ENCODE results near the gene GPRC5C.

DNA sequence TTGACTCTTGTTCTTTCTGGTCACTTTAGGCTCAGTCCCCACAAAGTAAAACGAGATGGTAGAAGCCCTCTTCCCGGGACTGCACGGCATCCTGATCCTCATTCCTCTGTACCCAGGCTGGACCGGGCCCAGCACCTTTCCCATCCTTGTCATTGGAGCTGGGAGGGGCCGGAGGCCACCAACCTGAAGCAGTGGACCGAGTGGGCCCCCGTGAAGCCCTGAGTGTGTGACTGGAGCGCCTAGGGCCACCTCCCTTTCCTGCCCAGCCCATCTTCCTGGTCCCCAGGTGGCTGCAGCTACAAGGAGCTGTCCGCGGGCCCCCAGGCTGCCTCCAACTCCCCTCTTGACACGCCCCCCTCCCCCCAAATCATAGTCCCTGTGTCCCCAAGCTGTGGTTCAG is 17.4 kb downstream of the GPRC5C start:
- TF ChIP-seq CTCF (IDR thresholded peaks at IDR 0.05) (no peak), POLR2A (IDR thresholded peaks at IDR 0.05) (no peak)

All from heart left ventricle (tissue), 13 donors.